Measurements from ENCODE around the gene APOA4.

The APOA4 gene

GRCh38 chr11:116852261-116853031, 29.3 kb upstream of the APOA4 start:
- H3K4me3 ChIP-seq (ENCODE audit: low read depth, low read length): no peak overlapping the region
- TF ChIP-seq, protein P1, sequence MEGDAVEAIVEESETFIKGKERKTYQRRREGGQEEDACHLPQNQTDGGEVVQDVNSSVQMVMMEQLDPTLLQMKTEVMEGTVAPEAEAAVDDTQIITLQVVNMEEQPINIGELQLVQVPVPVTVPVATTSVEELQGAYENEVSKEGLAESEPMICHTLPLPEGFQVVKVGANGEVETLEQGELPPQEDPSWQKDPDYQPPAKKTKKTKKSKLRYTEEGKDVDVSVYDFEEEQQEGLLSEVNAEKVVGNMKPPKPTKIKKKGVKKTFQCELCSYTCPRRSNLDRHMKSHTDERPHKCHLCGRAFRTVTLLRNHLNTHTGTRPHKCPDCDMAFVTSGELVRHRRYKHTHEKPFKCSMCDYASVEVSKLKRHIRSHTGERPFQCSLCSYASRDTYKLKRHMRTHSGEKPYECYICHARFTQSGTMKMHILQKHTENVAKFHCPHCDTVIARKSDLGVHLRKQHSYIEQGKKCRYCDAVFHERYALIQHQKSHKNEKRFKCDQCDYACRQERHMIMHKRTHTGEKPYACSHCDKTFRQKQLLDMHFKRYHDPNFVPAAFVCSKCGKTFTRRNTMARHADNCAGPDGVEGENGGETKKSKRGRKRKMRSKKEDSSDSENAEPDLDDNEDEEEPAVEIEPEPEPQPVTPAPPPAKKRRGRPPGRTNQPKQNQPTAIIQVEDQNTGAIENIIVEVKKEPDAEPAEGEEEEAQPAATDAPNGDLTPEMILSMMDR (IDR thresholded peaks at IDR 0.05; ENCODE audit: low read depth, low read length, missing control alignments): no peak
- DNase-seq (ENCODE audit: low read depth): no peak

DNA sequence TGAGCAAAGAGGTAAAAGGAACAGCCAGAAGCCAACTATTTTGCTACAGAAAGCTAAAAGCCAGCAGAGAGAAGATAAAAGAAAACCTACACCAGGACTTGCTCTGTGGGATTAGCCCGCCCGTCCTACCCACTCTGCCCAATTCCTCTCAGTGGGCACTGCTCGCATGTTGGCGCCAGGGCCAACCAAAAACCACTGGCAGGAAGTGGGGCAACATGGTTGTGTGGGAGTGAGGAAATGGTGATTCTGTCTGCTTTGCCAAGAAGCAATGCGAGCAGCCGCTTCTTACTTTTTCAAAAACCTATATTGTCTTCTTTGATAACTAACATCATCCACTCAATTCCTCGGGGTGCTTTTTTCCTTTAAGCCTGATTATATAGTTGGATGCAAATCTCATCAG, 28.5 kb upstream of the APOA4 start:
- TF ChIP-seq, protein P1 (IDR thresholded peaks at IDR 0.05; ENCODE audit: low read depth, low read length, missing control alignments): no peak
- no peak overlapping the region for H3K4me3 ChIP-seq (ENCODE audit: low read depth, low read length)
- no peak for DNase-seq (ENCODE audit: low read depth)

GRCh38 chr11:116849486-116849885, 26.4 kb upstream of the APOA4 start:
- TF ChIP-seq, protein P1 (IDR thresholded peaks at IDR 0.05; ENCODE audit: low read depth, low read length, missing control alignments): no peak
- no peak for DNase-seq (ENCODE audit: low read depth)
- H3K4me3 ChIP-seq (ENCODE audit: low read depth, low read length): no peak overlapping the region

DNA sequence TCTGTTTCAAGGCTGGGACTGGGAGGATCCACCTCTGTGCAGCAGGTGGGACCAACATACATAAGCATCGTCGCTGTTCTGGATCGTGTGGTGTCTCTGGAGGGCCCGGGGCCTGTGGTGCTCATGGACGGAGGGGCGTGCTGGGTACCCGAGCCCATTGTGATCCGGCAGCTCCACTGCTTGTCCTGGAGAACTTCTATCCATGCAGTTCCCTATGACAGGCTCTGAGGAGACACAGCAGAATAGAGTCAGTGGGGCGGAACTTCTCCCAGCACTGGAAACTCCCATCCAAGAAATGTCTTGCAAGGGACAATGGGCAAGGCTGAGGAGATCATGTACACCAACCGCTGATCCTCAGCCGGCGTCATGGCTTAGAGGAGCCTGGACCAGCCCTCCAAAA, 26.0 kb upstream of the APOA4 start:
- TF ChIP-seq, protein P1 (IDR thresholded peaks at IDR 0.05; ENCODE audit: low read depth, low read length, missing control alignments): no peak
- H3K4me3 ChIP-seq (ENCODE audit: low read depth, low read length): no peak overlapping the region
- DNase-seq (ENCODE audit: low read depth): no peak

- TF ChIP-seq, protein P1 (IDR thresholded peaks at IDR 0.05; ENCODE audit: low read depth, low read length, missing control alignments): no peak
- no peak overlapping the region for H3K4me3 ChIP-seq (ENCODE audit: low read depth, low read length)
- DNase-seq (ENCODE audit: low read depth): no peak
These were observed 24.5 kb upstream of the APOA4 start for GRCh38 chr11:116847612-116848011.

DNA sequence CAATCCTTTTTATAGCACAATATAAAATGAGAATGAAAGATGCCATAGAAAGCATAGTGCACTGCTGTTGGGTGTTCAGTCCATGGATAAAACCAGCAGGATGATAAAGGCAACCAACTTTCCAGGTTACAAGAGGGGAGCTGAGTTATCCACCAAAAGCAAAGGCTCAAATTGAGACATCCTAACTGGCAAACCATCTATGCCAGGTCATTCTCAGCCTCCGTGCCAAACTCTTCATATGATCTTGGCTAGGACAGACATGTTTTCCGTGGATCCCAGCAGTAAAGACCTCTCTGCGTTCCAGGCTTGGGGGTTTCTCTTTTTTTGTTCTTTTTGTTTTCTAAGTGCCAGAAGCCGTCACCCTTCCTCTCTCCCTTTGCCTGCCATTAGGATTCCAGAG, 21.6 kb upstream of the APOA4 start:
- TF ChIP-seq, protein P1 (IDR thresholded peaks at IDR 0.05; ENCODE audit: low read depth, low read length, missing control alignments): no peak
- DNase-seq (ENCODE audit: low read depth): no peak
- H3K4me3 ChIP-seq (ENCODE audit: low read depth, low read length): no peak overlapping the region

GRCh38 chr11:116843661-116844060, 20.6 kb upstream of the APOA4 start:
- H3K4me3 ChIP-seq (ENCODE audit: low read depth, low read length): no peak overlapping the region
- TF ChIP-seq, protein P1 (IDR thresholded peaks at IDR 0.05; ENCODE audit: low read depth, low read length, missing control alignments): no peak
- DNase-seq (ENCODE audit: low read depth): no peak

Data from GM12864 (cell line).